Duodenal mucosa (tissue), 2 donors: Measurements from ENCODE around the gene PSMB8.

Experiments
- H3K27ac ChIP-seq: one replicate; pipeline ENCODE4 v1.7.0; 2013; ENCODE audit warnings: low read depth, low read length
- H3K27me3 ChIP-seq, 2 donors: one replicate each; pipeline ENCODE4 v1.7.0; 2013; ENCODE audit warnings: low read length in 2 of 2, control low read depth in 1 of 2; ENCODE audit not compliant: insufficient read depth in 2 of 2, control insufficient read depth in 1 of 2
- H3K36me3 ChIP-seq, 2 donors: one replicate each; pipeline ENCODE4 v1.7.0; 2013; ENCODE audit warnings: low read length in 2 of 2, control low read depth in 1 of 2; ENCODE audit not compliant: insufficient read depth in 2 of 2, control insufficient read depth in 1 of 2
- H3K4me1 ChIP-seq, 2 donors: one replicate each; pipeline ENCODE4 v1.7.0; 2013; ENCODE audit warnings: low read length in 2 of 2, control low read depth in 1 of 2; ENCODE audit not compliant: insufficient read depth in 2 of 2, control insufficient read depth in 1 of 2
- H3K4me3 ChIP-seq, 2 donors: one replicate each; pipeline ENCODE4 v1.7.0; 2013; ENCODE audit warnings: low read length in 2 of 2, low read depth in 1 of 2
- H3K9ac ChIP-seq, 2 donors: one replicate each; pipeline ENCODE4 v1.7.0; 2013; ENCODE audit warnings: low read length in 2 of 2, low read depth in 1 of 2
- H3K9me3 ChIP-seq, 2 donors: one replicate each; pipeline ENCODE4 v1.7.0; 2013; ENCODE audit warnings: low read length in 2 of 2, control low read depth in 1 of 2; ENCODE audit not compliant: control insufficient read depth in 1 of 2

PSMB8 gene

DNA sequence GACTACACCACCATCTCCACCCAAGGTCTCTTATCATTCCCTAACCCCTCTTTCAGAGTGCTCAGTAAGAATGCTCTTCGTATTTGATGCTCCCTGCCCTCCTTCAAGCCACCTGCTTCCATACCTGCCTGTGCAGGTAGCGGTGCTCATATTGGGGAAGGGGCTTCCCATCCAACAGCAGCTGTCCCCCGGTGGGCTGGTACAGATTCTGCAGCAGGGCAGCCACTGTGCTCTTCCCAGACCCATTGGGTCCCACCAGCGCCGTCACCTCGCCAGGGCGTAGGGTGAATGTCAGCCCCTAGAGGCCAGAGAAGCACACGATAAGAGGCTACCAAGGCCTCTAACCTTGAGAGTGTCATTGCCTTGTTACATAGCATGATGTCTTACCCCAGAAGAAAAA lies 3.9 kb upstream of the PSMB8 start:
- no peaks in the 10 kb centered on the region for H3K9me3 ChIP-seq
- H3K4me1 ChIP-seq: peaks cover 41 to 59% of the 10 kb centered on the region in 2 donors
- peaks cover 56 to 62% of the 10 kb centered on the region in 2 donors for H3K36me3 ChIP-seq

DNA sequence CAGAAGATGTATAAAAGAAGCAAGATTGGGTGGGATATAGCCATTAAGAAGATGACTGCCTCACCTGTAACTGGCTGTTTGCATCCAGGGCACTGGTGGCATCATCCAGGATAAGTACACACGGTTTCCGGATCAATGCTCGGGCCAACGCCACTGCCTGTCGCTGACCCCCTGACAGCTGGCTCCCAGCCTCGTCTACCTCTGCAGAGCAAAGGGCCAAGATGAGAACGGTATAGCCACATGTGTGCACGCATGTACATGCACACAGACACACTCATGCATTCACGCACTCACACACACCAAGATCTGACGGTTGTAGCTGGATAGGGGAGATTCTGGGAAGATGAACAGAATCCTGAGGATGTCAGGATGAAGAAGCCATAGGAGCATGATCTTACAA lies 3.2 kb upstream of the PSMB8 start:
- peaks cover 43 to 63% of the 10 kb centered on the region in 2 donors for H3K4me1 ChIP-seq
- no peak overlapping the region for H3K9ac ChIP-seq
- H3K9me3 ChIP-seq: no peaks in the 10 kb centered on the region
- H3K27ac ChIP-seq: no peak overlapping the region
- peaks cover 63 to 69% of the 10 kb centered on the region in 2 donors for H3K36me3 ChIP-seq
- H3K4me3 ChIP-seq: no peak overlapping the region
- no peaks in the 10 kb centered on the region for H3K27me3 ChIP-seq

More for the DNA sequence above, 3.9 kb upstream of the PSMB8 start:
- no peak overlapping the region for H3K4me3 ChIP-seq
- H3K27me3 ChIP-seq: no peaks in the 10 kb centered on the region
- no peak overlapping the region for H3K9ac ChIP-seq
- H3K27ac ChIP-seq: no peak overlapping the region

DNA sequence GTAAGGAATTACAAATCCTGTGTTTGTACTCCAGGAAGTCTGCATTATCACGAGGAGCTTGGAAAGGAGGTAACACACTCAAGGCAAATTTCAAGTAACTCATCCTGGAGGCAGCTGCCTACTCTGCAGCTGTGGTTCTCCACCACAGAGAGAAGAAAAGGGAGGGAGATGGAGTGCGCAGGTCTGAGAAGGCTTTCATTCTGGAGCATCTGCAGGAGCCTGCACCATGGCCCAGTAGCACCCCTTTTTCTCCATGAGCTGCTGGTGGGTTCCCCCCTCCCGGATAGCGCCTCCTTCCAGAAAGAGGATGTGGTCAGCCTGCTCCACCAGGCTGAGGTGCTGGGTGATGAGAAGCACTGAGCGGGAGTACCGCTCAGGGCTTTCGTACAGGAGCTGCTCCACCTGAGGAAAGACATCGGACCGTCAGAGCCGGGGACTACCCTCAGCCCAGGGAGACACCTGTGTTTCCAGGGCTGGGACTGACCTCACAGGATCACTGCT lies 1.6 kb upstream of the PSMB8 start:
- no peaks in the 10 kb centered on the region for H3K27me3 ChIP-seq
- peak overlapping the region; percentile 90 to 99 for H3K4me3 ChIP-seq
- peak overlapping the region; percentile 93 for H3K27ac ChIP-seq
- H3K4me1 ChIP-seq: peaks cover 33 to 55% of the 10 kb centered on the region in 2 donors
- peaks cover 64 to 72% of the 10 kb centered on the region in 2 donors for H3K36me3 ChIP-seq
- H3K9ac ChIP-seq: peak overlapping the region; percentile 89 to 97
- no peaks in the 10 kb centered on the region for H3K9me3 ChIP-seq

DNA sequence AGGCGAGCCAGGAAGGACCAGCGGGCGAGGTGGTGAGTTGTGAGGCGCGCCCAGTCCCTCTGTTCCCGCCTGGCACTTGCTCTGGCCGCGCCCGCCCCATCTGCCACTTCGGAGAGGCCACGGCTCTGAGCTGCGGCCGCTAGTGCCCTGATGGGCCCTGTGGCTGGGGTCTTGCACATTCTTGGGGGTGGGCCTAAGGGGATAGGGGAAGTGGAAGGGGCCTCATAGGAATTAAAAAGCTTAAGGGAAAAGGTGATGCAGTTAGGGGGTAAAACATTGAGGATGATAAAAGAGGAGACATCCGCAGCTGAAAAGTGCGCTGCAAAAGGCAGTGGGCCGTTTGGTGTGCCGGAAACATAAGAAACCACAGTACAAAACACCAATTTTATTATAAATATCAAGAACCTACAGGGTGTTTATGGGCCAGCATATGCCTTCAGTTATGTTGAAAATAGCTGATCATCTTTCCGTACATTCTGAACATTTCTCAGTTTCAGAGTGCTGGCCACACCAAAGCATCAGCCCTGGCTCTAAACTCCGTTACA lies 1.1 kb upstream of the PSMB8 start:
- no peaks in the 10 kb centered on the region for H3K9me3 ChIP-seq
- H3K27ac ChIP-seq: peak overlapping the region; percentile 93
- peak overlapping the region; percentile 90 to 99 for H3K4me3 ChIP-seq
- peaks cover 32 to 52% of the 10 kb centered on the region in 2 donors for H3K4me1 ChIP-seq
- no peaks in the 10 kb centered on the region for H3K27me3 ChIP-seq
- H3K9ac ChIP-seq: peak overlapping the region; percentile 89 to 97
- peaks cover 61 to 69% of the 10 kb centered on the region in 2 donors for H3K36me3 ChIP-seq

DNA sequence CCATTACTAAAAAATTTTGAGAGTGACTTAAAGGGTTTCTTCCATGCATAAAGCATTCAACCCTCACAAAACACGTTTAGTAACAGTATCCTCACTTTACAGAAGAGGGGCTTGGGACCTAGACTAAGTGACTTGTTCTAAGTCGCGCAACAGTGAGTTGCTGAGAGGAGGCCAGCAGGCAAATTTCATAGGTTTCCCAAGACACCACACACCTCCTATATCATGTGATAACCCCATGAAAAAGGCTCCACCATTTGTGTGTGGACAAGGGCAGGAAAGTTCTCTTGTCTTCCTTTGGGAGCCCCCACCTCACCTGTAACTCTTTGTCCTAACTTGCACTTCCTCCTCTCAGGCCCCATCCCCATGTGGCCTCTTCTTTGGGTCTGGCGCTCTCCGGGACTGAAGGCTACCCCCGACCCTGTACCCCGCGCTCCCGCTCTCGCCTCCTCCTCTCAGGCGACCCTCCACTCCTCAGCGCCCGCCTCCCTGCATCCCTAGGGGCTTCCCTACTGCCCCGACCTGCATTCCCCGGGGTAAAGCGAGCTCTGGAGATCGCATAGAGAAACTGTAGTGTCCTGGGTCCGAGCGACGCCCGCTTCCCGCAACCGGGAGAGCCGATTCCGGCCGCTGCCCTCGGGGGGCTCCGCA lies 392 bp downstream of the PSMB8 start:
- Histone ChIP-seq H3K4me3 (peak overlapping the region; percentile 90 to 99), H3K27me3 (no peaks in the 10 kb centered on the region), H3K9ac (peak overlapping the region; percentile 89 to 97), H3K36me3 (peaks cover 50 to 57% of the 10 kb centered on the region in 2 donors), H3K9me3 (no peaks in the 10 kb centered on the region), H3K4me1 (peaks cover 32 to 44% of the 10 kb centered on the region in 2 donors), H3K27ac (peak overlapping the region; percentile 93)

DNA sequence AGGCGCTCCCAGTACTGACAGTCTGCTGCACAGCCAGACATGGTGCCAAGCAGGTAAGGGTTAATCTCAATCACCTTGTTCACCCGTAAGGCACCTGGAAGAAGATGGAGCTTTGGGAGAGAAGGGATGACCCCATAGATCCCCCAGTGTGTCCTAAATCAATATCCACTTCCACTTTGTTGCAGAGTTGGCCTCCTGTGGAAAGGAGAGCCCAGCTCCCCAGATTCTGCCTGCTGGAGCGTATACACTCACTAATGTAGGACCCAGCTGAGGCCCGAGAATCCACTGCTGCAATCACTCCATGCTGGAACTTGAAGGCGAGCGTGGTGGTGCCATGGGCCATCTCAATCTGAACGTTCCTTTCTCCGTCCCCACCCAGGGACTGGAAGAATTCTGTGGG lies 1.2 kb downstream of the PSMB8 start:
- Histone ChIP-seq H3K4me3 (peak overlapping the region; percentile 90 to 99), H3K36me3 (peaks cover 43 to 50% of the 10 kb centered on the region in 2 donors), H3K9me3 (no peaks in the 10 kb centered on the region), H3K4me1 (peaks cover 35 to 39% of the 10 kb centered on the region in 2 donors), H3K27me3 (no peaks in the 10 kb centered on the region), H3K9ac (peak overlapping the region; percentile 89 to 97), H3K27ac (no peak overlapping the region)

DNA sequence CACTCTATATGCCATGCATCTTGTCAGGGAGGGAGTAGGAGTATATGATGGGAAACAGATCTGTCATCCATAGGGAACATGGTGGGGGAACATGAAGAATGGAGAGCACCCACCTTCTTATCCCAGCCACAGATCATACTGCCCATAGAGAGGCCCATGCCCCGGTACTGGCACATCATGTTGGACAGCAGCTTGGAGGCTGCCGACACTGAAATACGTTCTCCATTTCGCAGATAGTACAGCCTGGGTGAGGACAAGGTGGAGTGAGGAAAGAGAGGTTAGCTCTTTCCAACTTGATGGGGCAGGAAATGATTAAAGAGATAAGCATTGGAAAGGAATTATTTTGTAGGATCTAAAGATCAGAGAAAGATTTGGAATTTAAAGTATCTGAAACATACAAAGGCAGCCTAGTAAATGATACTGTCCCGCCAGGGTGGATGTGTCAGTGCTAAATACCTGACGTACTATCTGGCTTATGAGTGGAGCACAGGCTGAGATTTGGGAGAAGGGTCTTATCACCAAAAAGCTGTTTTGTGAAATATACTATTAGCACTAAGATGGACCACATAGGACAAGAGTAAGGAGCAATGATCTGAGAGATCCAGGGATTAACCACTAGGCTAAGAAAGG lies 1.7 kb downstream of the PSMB8 start:
- H3K9me3 ChIP-seq: no peaks in the 10 kb centered on the region
- H3K9ac ChIP-seq: peak overlapping the region; percentile 89 to 97
- H3K27ac ChIP-seq: no peak overlapping the region
- no peaks in the 10 kb centered on the region for H3K27me3 ChIP-seq
- peaks cover 38 to 44% of the 10 kb centered on the region in 2 donors for H3K36me3 ChIP-seq
- peak overlapping the region; percentile 90 to 99 for H3K4me3 ChIP-seq
- peaks cover 37 to 44% of the 10 kb centered on the region in 2 donors for H3K4me1 ChIP-seq

DNA sequence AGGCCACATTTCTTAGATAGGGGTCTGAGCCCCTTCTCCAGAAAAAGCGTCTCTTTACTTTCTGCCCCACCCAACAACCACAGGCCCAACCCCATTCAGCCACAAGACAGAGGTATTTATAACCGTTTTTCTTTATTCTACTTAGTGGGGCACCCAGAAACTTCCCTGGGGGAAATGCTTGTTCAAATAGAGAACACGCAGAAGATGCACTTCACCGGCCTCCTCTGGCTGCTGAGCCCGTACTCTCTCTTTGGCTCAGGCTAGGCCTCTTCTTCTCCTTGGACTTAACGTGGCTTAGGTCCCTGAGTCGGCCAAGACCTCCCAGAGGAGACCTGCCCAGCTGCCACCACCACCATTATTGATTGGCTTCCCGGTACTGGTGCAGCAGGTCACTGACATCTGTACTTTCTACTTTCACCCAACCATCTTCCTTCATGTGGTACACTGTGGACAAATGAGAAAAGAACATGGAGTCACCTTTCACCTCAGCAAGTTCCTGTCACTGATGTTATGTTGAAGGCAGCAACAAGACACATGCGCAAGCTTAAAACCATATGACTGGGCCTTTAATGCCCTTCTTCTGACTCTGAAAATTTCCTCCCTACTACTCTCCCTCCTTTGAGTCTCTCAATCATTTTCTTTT lies 3.1 kb downstream of the PSMB8 start:
- peaks cover 39 to 46% of the 10 kb centered on the region in 2 donors for H3K4me1 ChIP-seq
- H3K27ac ChIP-seq: no peak overlapping the region

DNA sequence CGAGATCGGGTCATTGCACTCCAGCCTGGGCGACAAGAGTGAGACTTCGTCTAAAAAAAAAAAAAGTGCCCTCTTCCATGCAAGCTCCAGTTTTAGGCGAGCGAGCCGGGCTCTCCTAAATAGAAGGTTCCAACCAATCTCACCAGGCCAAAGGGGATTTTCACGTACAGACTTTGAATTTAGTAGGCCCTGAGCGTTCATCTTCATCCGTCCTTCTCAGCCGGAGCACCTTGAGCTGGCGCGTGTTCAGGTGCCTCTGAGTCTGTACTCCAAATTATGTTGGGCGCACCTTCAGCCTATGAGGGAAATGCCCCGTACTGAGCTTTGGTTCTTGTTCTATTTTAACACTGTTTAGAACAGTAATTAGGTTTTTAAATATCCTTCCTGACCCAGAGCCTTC lies 4.5 kb downstream of the PSMB8 start:
- H3K4me3 ChIP-seq: no peak overlapping the region
- H3K36me3 ChIP-seq: peaks cover 35 to 42% of the 10 kb centered on the region in 2 donors
- H3K27me3 ChIP-seq: no peaks in the 10 kb centered on the region
- H3K27ac ChIP-seq: peak overlapping the region; percentile 5
- peaks cover 29 to 37% of the 10 kb centered on the region in 2 donors for H3K4me1 ChIP-seq
- no peaks in the 10 kb centered on the region for H3K9me3 ChIP-seq
- no peak overlapping the region for H3K9ac ChIP-seq

More for the DNA sequence above, 3.1 kb downstream of the PSMB8 start:
- Histone ChIP-seq H3K27me3 (no peaks in the 10 kb centered on the region), H3K9ac (no peak overlapping the region), H3K36me3 (peaks cover 30 to 35% of the 10 kb centered on the region in 2 donors), H3K9me3 (no peaks in the 10 kb centered on the region), H3K4me3 (no peak overlapping the region)
